SW480 (cell line): Measurements from ENCODE around the gene SUMO3.

ENCODE experiments used
- DNase-seq: peaks from one replicate; pipeline ENCODE4 v3.0.0-alpha.2; 2016; ENCODE audit warnings: low spot score

The SUMO3 gene

GRCh38 chr21:44817914-44818639 is at the start of gene SUMO3:
Gene SUMO3, minus strand, starts transcription at chr21:44818062. Its CDS starts 94 bp downstream, at chr21:44817968.
- peak; percentile 61 for DNase-seq

- DNase-seq: no peak
Observed at GRCh38 chr21:44867464-44867863, 49.6 kb upstream of the SUMO3 start.

- no peak for DNase-seq
Observed at GRCh38 chr21:44866780-44867179, 48.9 kb upstream of the SUMO3 start.

- no peak for DNase-seq
Observed at GRCh38 chr21:44865561-44866280, 47.9 kb upstream of the SUMO3 start.

- no peak for DNase-seq
Observed at GRCh38 chr21:44862869-44863685, 45.2 kb upstream of the SUMO3 start.

GRCh38 chr21:44858791-44859190 is 40.9 kb upstream of the SUMO3 start:
- no peak for DNase-seq

GRCh38 chr21:44858291-44858690 is 40.4 kb upstream of the SUMO3 start:
- no peak for DNase-seq

GRCh38 chr21:44857127-44857892 is 39.4 kb upstream of the SUMO3 start:
- DNase-seq: no peak

GRCh38 chr21:44856131-44856530 is 38.3 kb upstream of the SUMO3 start:
- no peak for DNase-seq

GRCh38 chr21:44855572-44855971 is 37.7 kb upstream of the SUMO3 start:
- no peak for DNase-seq

GRCh38 chr21:44854664-44855446 is 37.0 kb upstream of the SUMO3 start:
- DNase-seq: no peak

GRCh38 chr21:44854391-44854663 is 36.5 kb upstream of the SUMO3 start:
- DNase-seq: no peak

GRCh38 chr21:44853601-44854390 is 35.9 kb upstream of the SUMO3 start:
- DNase-seq: no peak

GRCh38 chr21:44850905-44851657 is 33.2 kb upstream of the SUMO3 start:
- DNase-seq: no peak

GRCh38 chr21:44850208-44850800 is 32.4 kb upstream of the SUMO3 start:
- no peak for DNase-seq

- no peak for DNase-seq
Observed at GRCh38 chr21:44849616-44850130, 31.8 kb upstream of the SUMO3 start.

- DNase-seq: no peak
Observed at GRCh38 chr21:44848821-44849521, 31.1 kb upstream of the SUMO3 start.

GRCh38 chr21:44847261-44848056 is 29.6 kb upstream of the SUMO3 start:
- no peak for DNase-seq
